GM18907 (cell line): Measurements from ENCODE around the gene IGF1R.

ENCODE experiments used
- ATAC-seq: cut with Tn5 transposase; IDR thresholded peaks from one replicate; pipeline ENCODE4 v1.9.1; 2021; ENCODE audit warnings: mild to moderate bottlenecking, moderate library complexity; ENCODE audit not compliant: unreplicated experiment

IGF1R gene

GRCh38 chr15:98767692-98768091 lies 119.4 kb downstream of the IGF1R start:
- ATAC-seq = no peak

- no peak for ATAC-seq
These were observed 121.5 kb downstream of the IGF1R start for GRCh38 chr15:98769867-98770266.

DNA sequence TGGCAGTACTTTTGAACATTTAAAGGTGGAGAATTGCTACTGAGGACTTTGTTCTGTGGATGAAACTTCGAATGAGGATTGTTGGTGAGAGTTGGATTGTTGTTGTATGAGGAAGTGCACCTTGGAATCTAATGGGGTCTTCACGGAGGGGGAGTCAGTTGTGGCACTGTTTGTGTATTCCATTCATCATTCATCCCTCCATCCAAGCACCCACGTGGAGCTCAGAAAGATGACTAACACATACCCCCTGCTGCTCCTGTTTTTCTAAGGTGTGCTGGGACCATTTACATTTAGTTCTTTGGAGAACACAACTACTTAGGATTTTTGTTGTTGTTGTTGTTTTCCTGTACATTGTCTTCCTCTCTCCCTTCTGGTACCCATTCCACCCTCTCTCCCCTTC lies 122.6 kb downstream of the IGF1R start:
- no peak for ATAC-seq

DNA sequence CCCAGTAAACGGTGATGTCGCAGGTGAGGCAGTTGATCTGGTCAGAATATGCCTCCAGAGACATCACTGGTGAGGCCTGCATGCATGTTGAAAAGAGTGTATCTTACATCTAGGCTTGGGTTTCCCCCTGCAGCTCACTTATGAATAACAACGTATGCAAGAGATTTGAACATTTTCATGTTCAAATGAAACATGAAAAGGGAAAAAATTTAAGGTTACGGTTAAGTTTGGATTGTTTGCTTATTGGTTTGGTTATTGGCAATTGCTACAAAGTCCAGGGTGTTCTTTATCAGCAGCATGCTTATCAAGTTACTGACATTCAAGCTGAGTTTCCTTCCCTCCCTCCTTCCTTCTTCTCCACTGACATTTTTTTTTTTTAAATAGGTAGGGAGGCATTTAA lies 123.2 kb downstream of the IGF1R start:
- no peak for ATAC-seq

- no peak for ATAC-seq
These were observed 124.6 kb downstream of the IGF1R start for GRCh38 chr15:98772895-98773294.

DNA sequence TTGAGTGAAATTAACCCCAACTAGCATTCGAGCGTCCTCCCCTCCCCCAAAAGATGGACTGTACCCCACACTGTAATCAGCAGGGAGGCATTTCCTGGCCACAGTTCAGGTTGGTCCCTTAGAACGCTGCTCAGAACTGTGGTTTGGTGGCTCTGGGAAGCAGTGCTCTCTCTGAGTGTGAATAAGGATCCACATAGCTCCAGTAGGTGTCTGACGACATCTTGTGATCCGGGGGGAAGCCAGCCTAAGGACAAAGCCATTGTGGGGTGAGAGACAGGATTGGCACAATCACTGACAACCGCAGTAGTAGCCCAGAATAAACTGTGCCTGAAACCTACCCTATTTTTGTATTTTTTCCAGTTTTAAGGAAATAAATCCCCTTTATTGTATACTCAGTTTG lies 125.3 kb downstream of the IGF1R start:
- no peak for ATAC-seq

- ATAC-seq = no peak
These were observed 126.6 kb downstream of the IGF1R start for GRCh38 chr15:98774756-98775497.

- ATAC-seq = no peak
These were observed 127.3 kb downstream of the IGF1R start for GRCh38 chr15:98775498-98776230.

DNA sequence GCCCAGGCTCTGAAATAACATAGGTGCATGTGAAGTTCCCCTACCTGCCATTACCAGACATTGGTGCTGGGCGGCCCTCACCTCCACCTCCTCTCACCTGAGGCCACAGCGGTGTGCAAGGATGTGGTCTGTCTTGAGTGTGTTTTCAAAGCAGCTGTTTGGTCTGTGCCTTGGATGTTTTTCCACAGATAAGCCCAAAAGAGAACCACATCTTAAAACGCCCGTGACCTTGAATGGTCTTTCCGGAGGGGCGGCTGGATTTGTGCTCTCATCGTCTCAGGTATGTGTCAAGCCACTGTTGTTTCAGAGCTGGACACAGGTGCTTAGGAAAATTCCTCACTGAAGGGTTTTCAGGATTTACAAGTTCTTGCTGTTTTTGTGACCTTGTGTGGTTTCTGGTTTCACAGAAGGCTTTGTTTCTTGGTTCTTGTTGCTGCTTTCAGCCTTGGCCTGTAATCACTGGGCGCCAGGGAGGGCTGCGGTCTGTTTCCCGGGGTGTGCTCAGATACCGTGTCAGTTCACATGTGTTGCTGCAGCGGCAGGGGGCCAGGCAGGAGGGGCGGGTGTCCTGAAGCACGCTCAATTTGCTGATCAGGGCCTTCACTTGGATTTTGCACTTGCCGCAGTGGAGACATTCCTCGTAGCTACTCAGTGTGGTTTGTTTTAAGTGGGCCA lies 128.4 kb downstream of the IGF1R start:
- ATAC-seq = peak; percentile 51

GRCh38 chr15:98777426-98777825 lies 129.1 kb downstream of the IGF1R start:
- ATAC-seq = no peak

DNA sequence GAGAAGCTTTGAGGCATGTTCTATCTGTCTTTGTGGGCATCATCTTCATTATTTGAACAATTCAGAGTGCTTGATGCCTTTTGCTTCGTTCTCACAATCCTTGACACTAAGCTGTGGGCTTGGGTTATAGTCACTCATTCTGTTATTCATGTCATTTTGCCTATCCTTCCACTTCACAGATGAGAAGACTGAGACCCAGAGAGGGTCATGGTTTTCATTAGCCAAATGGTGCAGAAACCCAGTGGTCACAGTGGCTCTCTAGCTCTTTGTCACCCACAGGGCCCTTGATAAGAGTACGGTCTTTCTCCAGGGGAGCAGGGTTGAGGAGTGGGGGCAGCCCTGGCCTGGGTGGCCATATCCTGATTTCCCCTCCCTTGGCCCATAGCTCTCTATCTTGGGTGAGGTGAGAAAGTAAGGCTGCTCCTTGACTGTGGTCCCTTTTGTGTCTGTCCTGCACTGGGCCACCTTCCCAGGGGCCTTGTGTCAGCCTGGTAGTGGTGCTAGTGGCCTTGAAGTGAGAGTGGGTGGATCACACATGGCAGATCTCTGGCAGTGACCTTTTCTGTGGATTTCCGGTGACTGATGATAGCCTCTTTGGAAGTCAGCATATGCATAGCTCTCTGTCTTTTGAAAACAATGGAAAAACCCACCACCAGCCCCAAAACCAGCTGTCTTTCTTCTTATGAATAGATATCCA lies 130.1 kb downstream of the IGF1R start:
- ATAC-seq = no peak

DNA sequence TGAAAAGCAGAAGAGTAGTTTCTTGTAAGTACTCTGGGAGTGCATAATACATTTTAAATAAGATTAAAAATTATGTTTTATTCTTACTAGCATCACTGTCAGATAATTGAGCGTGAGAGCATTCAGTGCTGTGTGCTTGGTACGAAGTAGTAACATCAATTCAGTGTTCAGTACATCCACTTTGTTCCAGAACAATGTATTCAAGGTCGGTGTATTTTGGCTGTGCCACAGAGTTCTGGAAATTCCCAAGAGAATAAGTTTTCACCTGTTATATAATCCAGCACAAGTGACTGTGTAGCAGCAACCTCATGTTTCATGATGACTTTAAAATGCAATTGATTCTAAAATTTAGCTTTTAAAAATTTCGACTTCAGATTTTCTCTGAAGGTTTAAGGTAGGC lies 130.6 kb downstream of the IGF1R start:
- no peak for ATAC-seq

DNA sequence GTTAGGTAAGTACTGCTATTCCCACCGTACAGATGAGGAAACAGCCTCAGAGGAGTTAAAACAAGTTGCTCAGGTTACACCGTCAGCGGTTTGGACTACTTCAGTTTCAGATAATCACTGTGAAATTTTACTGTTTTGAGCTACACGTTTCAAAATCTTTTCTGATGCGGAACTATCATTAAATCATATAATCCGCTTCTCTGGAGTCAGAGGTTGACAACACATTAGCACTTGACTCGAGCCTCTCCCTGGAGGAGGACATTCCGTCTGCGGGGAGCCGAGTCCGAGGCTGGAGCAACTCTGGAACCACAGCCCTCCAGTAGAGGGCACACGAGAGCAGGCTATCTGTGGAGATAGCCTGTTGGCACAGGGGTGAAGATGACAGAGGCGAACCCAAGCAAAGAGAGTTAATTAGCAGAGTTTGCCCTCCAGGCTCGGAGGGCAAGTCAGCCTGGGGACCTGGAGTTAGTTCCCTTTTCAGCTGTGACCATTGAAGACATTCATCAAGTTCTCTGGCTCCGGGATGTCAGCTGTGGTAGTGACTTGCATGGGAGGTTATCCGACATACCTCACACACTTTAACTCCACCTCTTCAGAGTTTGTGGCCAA lies 131.2 kb downstream of the IGF1R start:
- peak; percentile 93 for ATAC-seq

DNA sequence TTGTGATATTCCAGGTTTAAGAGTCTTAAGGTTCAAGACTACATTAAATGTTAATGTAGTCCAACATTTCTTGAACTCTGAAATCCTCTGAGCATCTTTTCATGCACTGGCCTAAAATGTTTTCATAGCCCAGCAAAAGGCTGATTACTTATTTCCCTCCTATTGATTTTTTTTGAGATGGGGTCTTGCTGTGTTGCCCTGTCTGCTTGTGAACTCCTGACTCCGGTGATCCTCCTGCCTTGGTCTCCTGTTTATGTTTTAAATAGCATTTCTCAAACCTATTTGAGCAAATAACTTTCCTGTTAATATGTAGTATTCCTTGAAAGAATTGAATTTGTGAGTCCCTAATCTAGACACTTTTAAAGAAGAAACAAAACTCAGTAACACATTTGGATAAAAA lies 133.5 kb downstream of the IGF1R start:
- ATAC-seq = no peak

DNA sequence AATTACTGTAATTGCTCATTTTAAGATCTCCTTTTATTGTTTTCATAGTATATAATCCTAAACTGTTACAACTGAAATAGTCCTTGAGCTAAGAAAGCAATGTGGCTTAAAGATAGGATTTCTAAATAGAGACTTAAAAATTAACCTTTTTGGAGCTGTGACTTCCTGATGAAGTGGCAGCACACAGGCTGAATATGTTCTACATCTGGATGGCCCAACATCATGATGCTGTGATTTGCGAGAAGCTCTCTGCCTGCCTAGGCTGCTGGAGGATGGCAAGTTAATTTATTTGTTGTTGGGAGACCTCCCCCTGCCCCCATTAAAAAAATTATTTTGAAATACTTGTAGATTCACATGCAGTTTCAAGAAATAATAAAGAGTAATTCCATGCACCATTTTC lies 134.5 kb downstream of the IGF1R start:
- no peak for ATAC-seq

GRCh38 chr15:98785431-98785806 lies 137.1 kb downstream of the IGF1R start:
- ATAC-seq = no peak

- ATAC-seq = peak; percentile 96
These were observed 137.7 kb downstream of the IGF1R start for GRCh38 chr15:98785807-98786621.

DNA sequence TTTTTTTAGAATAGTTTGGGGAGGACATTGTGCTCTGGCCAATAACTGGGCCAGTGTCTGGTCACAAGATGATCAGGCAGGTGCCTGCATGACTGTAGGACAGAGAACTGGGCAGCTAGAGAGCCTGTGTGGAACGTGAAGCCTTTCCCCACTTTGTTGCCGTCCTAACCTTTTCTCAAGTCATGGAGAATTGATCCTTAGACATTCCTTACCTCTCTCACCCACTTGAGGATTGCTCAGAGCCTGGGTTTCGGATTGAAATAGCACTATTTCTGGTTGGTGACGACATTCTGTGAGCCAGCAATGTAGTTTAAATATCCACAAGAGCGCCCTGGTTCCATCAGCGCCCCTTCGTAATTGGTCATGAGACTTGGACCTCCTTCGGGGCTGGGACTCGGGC lies 138.4 kb downstream of the IGF1R start:
- ATAC-seq = no peak

GRCh38 chr15:98787194-98787593 lies 138.9 kb downstream of the IGF1R start:
- no peak for ATAC-seq
